ENCODE data around the gene GABRR3.

Gene GABRR3

GRCh38 chr3:97987306-97987705 lies 47.8 kb downstream of the GABRR3 start:
- no peak for TF ChIP-seq CTCF (IDR thresholded peaks at IDR 0.05; ENCODE audit: control insufficient read depth, insufficient read depth, low read depth, low read length, missing control alignments)
- DNase-seq (ENCODE audit: low read depth): no peak
- H3K4me3 ChIP-seq (ENCODE audit: control insufficient read depth, low read depth, low read length): no peak overlapping the region

GRCh38 chr3:97983933-97984491 lies 51.1 kb downstream of the GABRR3 start:
- TF ChIP-seq CTCF (IDR thresholded peaks at IDR 0.05; ENCODE audit: control insufficient read depth, insufficient read depth, low read depth, low read length, missing control alignments): no peak
- H3K4me3 ChIP-seq (ENCODE audit: control insufficient read depth, low read depth, low read length): no peak overlapping the region
- no peak for DNase-seq (ENCODE audit: low read depth)

GRCh38 chr3:97981886-97982285 lies 53.2 kb downstream of the GABRR3 start:
- TF ChIP-seq CTCF (IDR thresholded peaks at IDR 0.05; ENCODE audit: control insufficient read depth, insufficient read depth, low read depth, low read length, missing control alignments): no peak
- H3K4me3 ChIP-seq (ENCODE audit: control insufficient read depth, low read depth, low read length): no peak overlapping the region
- DNase-seq (ENCODE audit: low read depth): no peak

GRCh38 chr3:97979610-97980009 lies 55.5 kb downstream of the GABRR3 start:
- DNase-seq (ENCODE audit: low read depth): no peak
- no peak overlapping the region for H3K4me3 ChIP-seq (ENCODE audit: control insufficient read depth, low read depth, low read length)
- TF ChIP-seq CTCF (IDR thresholded peaks at IDR 0.05; ENCODE audit: control insufficient read depth, insufficient read depth, low read depth, low read length, missing control alignments): no peak

GRCh38 chr3:97975466-97975865 lies 59.6 kb downstream of the GABRR3 start:
- TF ChIP-seq CTCF (IDR thresholded peaks at IDR 0.05; ENCODE audit: control insufficient read depth, insufficient read depth, low read depth, low read length, missing control alignments): no peak
- H3K4me3 ChIP-seq (ENCODE audit: control insufficient read depth, low read depth, low read length): no peak overlapping the region
- no peak for DNase-seq (ENCODE audit: low read depth)

- TF ChIP-seq CTCF (IDR thresholded peaks at IDR 0.05; ENCODE audit: control insufficient read depth, insufficient read depth, low read depth, low read length, missing control alignments): no peak
- DNase-seq (ENCODE audit: low read depth): no peak
- H3K4me3 ChIP-seq (ENCODE audit: control insufficient read depth, low read depth, low read length): no peak overlapping the region
Measured at GRCh38 chr3:97974996-97975395, 60.1 kb downstream of the GABRR3 start.

GRCh38 chr3:97972976-97973375 lies 62.1 kb downstream of the GABRR3 start:
- no peak overlapping the region for H3K4me3 ChIP-seq (ENCODE audit: control insufficient read depth, low read depth, low read length)

More at GRCh38 chr3:97972976-97973375, 62.1 kb downstream of the GABRR3 start:
- TF ChIP-seq CTCF (IDR thresholded peaks at IDR 0.05; ENCODE audit: control insufficient read depth, insufficient read depth, low read depth, low read length, missing control alignments): no peak
- DNase-seq (ENCODE audit: low read depth): no peak

Measured in AG09309 (cell line).